GM23248 (cell line): Measurements from ENCODE around the gene RPL3. TPM values are rescaled to one million over a fixed set of nuclear protein-coding genes. Genes with fewer than 3 reads are reported as not detected.

Experiments
- DNase-seq: peaks from one replicate; pipeline ENCODE4 v3.0.0-alpha.2; 2015
- H2AFZ ChIP-seq: fragments of 200-600 bp; sonication (generic); 2 replicates; pipeline ENCODE4 v1.6.1; 2016; ENCODE audit warnings: antibody characterized with exemption
- H3F3A ChIP-seq: fragments of 200-600 bp; sonication (generic); 2 replicates; pipeline ENCODE4 v1.6.1; 2016; ENCODE audit warnings: mild to moderate bottlenecking, antibody characterized with exemption, mixed run types; ENCODE audit not compliant: insufficient read depth
- H3K27ac ChIP-seq: fragments of 200-600 bp; sonication (generic); 2 replicates; pipeline ENCODE4 v1.5.1; 2016; ENCODE audit warnings: mild to moderate bottlenecking
- H3K27me3 ChIP-seq: fragments of 200-600 bp; sonication (generic); replicated peaks from 2 replicates; pipeline ENCODE4 v1.6.1; 2016; ENCODE audit warnings: mild to moderate bottlenecking; ENCODE audit not compliant: insufficient read depth
- H3K36me3 ChIP-seq: fragments of 200-600 bp; sonication (generic); 2 replicates; pipeline ENCODE4 v1.6.1; 2016; ENCODE audit warnings: low read depth, mild to moderate bottlenecking
- H3K4me1 ChIP-seq: fragments of 200-600 bp; sonication (generic); 2 replicates; pipeline ENCODE4 v1.6.1; 2016; ENCODE audit warnings: mild to moderate bottlenecking; ENCODE audit not compliant: insufficient read depth
- H3K4me2 ChIP-seq: fragments of 200-600 bp; sonication (generic); one replicate; pipeline ENCODE4 v1.6.1; 2016; ENCODE audit warnings: mild to moderate bottlenecking; ENCODE audit not compliant: unreplicated experiment
- H3K4me3 ChIP-seq: fragments of 200-600 bp; sonication (generic); 2 replicates; pipeline ENCODE4 v1.5.1; 2016; ENCODE audit warnings: mild to moderate bottlenecking
- H3K79me2 ChIP-seq: fragments of 200-600 bp; sonication (generic); 2 replicates; pipeline ENCODE4 v1.6.1; 2016; ENCODE audit warnings: mild to moderate bottlenecking; ENCODE audit not compliant: insufficient read depth
- H3K9ac ChIP-seq: fragments of 200-600 bp; sonication (generic); 2 replicates; pipeline ENCODE4 v1.6.1; 2016; ENCODE audit warnings: mild to moderate bottlenecking
- H3K9me2 ChIP-seq: fragments of 200-600 bp; sonication (generic); 2 replicates; pipeline ENCODE4 v1.6.1; 2016; ENCODE audit warnings: mixed run types, mild to moderate bottlenecking, moderate library complexity; ENCODE audit not compliant: insufficient read depth
- H3K9me3 ChIP-seq: fragments of 200-600 bp; sonication (generic); one replicate; pipeline ENCODE4 v1.6.1; 2017; ENCODE audit warnings: low read depth
- H4K20me1 ChIP-seq: fragments of 200-600 bp; sonication (generic); 2 replicates; pipeline ENCODE4 v1.6.0; 2016; ENCODE audit not compliant: insufficient read depth
- EZH2 ChIP-seq: fragments of 200-600 bp; sonication (generic); IDR thresholded peaks from 2 replicates; pipeline ENCODE4 v1.6.1; 2018; ENCODE audit warnings: antibody characterized with exemption, mild to moderate bottlenecking; ENCODE audit not compliant: insufficient read depth, poor library complexity, severe bottlenecking
- EZH2phosphoT487 ChIP-seq: fragments of 200-600 bp; sonication (generic); IDR thresholded peaks from 2 replicates; pipeline ENCODE4 v1.6.1; 2018; ENCODE audit warnings: antibody characterized with exemption, moderate library complexity, mild to moderate bottlenecking, low read depth; ENCODE audit not compliant: insufficient read depth
- WGBS, 2 experiments: methylation state at CpG; one replicate each; pipeline ENCODE4 v1.1.6; 2015 to 2017; ENCODE audit warnings: low lambda C conversion rate in 2 of 2, low coverage in 1 of 2; ENCODE audit errors: missing lambda C conversion rate in 2 of 2; 5-methylcytosine and 5-hydroxymethylcytosine counted together
- in situ Hi-C: fragments of 300-500 bp; cut with MboI; formaldehyde crosslinking; loops from 2 replicates; pipeline ENCODE4 v1.15.0; 2020
- polyA plus RNA-seq: library from polyadenylated mRNA; unstranded; fragments of >200 nt; fragmentation: Nextera tagmentation; extraction: Ambion mirVana; gene quantifications from 2 replicates; pipeline ENCODE4 v1.2.1, GENCODE V29; 2016
- total RNA-seq: library from RNA; depleted of rRNA; stranded (reverse); fragments of >200 nt; shearing (Covaris generic); gene quantifications from 2 replicates; pipeline ENCODE4 v1.2.3, GENCODE V29; 2014

RPL3 gene
- total and polyA plus RNA-seq, 2 experiments from 2014 or later, result 920 to 2,353 TPM

DNA sequence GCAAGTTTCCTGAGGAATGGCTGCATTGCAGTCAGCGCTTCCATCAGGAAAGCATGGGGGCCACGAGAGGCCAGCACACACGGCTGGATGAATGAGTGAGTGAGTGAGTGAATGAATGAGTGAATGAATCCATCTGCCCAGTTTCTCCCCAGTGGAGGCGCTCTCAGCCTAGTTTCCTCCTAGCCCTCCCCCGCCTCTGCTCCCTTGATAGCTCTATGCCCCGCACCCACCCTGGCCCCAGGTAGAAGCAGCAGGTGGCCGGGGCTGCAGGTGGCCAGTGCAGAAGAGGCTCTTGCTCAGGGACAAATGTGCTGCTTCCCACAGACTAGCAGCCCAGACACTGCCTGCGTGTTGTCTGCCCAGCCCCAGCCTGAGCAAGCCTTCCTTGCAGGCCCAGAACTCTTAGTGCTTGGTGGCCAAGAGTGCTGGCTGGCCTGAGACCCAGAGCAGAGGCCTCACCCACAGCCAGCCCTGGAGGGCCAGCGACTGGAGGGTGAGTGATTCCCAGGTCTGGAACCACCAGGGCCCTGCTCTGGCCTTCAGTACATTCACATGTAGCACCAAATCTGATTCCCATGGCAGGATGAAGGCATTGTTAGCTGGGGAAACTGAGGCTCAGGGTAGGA is 43.5 kb downstream of the RPL3 start:
- in situ Hi-C loops, result no loop called here

DNA sequence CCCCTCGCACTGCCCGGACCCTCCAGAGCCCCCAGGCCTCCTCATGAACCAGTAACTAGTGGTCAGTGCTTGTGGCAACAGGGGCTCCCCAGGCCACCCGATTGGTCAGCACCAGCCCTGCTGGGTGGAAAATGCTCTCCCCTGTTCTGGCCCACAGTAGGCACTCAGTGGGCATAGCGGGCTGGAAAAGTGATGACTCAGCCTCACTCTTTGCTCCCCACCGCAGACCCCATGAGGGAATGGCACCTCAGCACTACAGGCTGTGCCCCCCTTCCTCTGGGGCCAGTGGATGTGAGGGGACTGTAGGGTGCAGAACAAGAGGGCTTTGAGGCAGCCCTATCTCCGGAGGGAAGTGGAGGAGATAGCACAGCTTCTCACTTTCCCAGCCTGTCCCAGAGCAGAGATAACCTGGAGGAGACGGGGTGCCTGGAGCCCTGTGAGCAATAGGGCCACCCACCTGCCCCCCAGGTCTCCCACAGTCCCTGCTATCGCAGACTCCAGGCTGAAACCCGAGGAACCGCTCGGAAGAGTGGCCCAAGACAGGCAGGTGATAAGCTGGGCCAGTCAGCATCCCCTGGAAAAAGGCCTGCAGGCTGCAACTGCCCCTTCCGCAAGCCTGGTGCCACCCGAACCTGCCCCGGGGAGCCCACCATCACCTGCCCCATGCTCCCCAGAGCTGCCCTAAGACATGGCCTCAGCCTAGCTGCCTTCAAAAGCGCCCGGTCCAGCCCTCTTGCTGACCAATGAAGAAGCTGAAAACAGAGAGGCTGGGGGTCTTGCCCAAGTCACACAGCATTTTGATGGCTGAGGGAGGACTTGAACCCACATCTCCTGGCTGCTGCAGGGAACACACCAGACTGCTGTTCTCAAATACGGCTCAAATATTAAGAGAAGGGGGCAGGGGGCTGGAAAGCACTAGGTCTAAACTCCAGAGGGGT is 45.2 kb downstream of the RPL3 start:
- Histone ChIP-seq H3K4me3 (no peak overlapping the region), H3K4me2 (no peak overlapping the region), H3F3A (peaks cover 6% of the 10 kb centered on the region; the same call in 1 of the 2 replicates), H3K9me3 (no peaks in the 10 kb centered on the region), H3K9ac (no peak overlapping the region), H3K9me2 (no peaks in the 10 kb centered on the region), H3K79me2 (no peaks in the 10 kb centered on the region), H3K27ac (no peak overlapping the region), H3K27me3 (no peaks in the 10 kb centered on the region), H4K20me1 (no peaks in the 10 kb centered on the region), H3K4me1 (peaks cover 14% of the 10 kb centered on the region; the same call in 1 of the 2 replicates), H2AFZ (no peak overlapping the region), H3K36me3 (no peaks in the 10 kb centered on the region)
- 84 to 89% methylated on average over 17 of the region's 17 CpGs for WGBS, 2 experiments
- DNase-seq, result no peak
- in situ Hi-C loops, result no loop called here
- TF ChIP-seq EZH2phosphoT487 (no peak), EZH2 (no peak)

More for the DNA sequence above, 43.5 kb downstream of the RPL3 start:
- no peak overlapping the region for H3K27ac ChIP-seq
- no peaks in the 10 kb centered on the region for H3K27me3 ChIP-seq
- no peak overlapping the region for H3K4me3 ChIP-seq
- WGBS, 2 experiments, result 69 to 77% methylated on average over 8 to 9 of the region's 9 CpGs
- no peak overlapping the region for H2AFZ ChIP-seq
- no peaks in the 10 kb centered on the region for H3K79me2 ChIP-seq
- H3K9me2 ChIP-seq, result no peaks in the 10 kb centered on the region
- no peaks in the 10 kb centered on the region for H3K36me3 ChIP-seq
- peaks cover 6% of the 10 kb centered on the region; the same call in 1 of the 2 replicates for H3F3A ChIP-seq
- H4K20me1 ChIP-seq, result no peaks in the 10 kb centered on the region
- no peak overlapping the region for H3K4me2 ChIP-seq
- H3K9ac ChIP-seq, result no peak overlapping the region
- no peaks in the 10 kb centered on the region for H3K9me3 ChIP-seq
- peaks cover 14% of the 10 kb centered on the region; the same call in 1 of the 2 replicates for H3K4me1 ChIP-seq
- TF ChIP-seq EZH2, result no peak
- no peak for TF ChIP-seq EZH2phosphoT487
- DNase-seq, result no peak

- TF ChIP-seq EZH2phosphoT487, result no peak
- TF ChIP-seq EZH2, result no peak
- 89 to 92% methylated on average over 9 of the region's 9 CpGs for WGBS, 2 experiments
- no peak overlapping the region for H3K4me3 ChIP-seq
Observed at GRCh38 chr22:39270792-39271191, 48.6 kb downstream of the RPL3 start.

DNA sequence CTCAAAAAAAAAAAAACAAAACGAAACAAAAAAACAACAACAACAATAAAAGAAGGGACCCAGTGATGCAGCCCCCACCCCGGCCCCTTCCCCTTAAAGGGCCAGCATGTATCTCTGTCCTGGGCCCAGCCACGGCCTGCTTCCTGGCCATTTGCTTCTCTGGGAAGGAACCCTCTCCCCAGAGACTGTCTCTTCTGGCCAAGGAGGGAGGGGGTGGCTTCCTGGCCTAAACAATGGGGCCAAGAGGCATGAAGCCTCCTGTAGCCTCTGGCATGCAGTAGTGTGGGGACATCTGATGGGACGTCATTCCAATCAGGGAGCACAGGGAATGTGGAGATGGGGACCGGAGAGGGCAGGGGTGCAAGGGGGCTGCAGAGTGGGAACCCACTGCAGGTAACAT is 49.1 kb downstream of the RPL3 start:
- WGBS, 2 experiments, result 79 to 82% methylated on average over 5 of the region's 5 CpGs
- Histone ChIP-seq H3K79me2 (no peaks in the 10 kb centered on the region), H3K9me3 (no peaks in the 10 kb centered on the region), H3K36me3 (no peaks in the 10 kb centered on the region), H3K4me2 (no peak overlapping the region), H3K9me2 (no peaks in the 10 kb centered on the region), H3K27me3 (no peaks in the 10 kb centered on the region), H3K4me3 (no peak overlapping the region), H3K9ac (no peak overlapping the region), H2AFZ (no peak overlapping the region), H3K27ac (no peak overlapping the region), H3F3A (no peaks in the 10 kb centered on the region; the same call in 1 of the 2 replicates), H4K20me1 (no peaks in the 10 kb centered on the region), H3K4me1 (no peaks in the 10 kb centered on the region; the same call in 1 of the 2 replicates)
- DNase-seq, result no peak
- TF ChIP-seq EZH2phosphoT487 (no peak), EZH2 (no peak)
- in situ Hi-C loops, result no loop called here

More at GRCh38 chr22:39270792-39271191, 48.6 kb downstream of the RPL3 start:
- no peak overlapping the region for H3K9ac ChIP-seq
- in situ Hi-C loops, result no loop called here
- H4K20me1 ChIP-seq, result no peaks in the 10 kb centered on the region
- H3K4me2 ChIP-seq, result no peak overlapping the region
- no peaks in the 10 kb centered on the region for H3K36me3 ChIP-seq
- H3K4me1 ChIP-seq, result no peaks in the 10 kb centered on the region; the same call in 1 of the 2 replicates
- H3K9me3 ChIP-seq, result no peaks in the 10 kb centered on the region
- H3K27ac ChIP-seq, result no peak overlapping the region
- H3K27me3 ChIP-seq, result no peaks in the 10 kb centered on the region
- no peaks in the 10 kb centered on the region; the same call in 1 of the 2 replicates for H3F3A ChIP-seq
- DNase-seq, result no peak
- no peaks in the 10 kb centered on the region for H3K79me2 ChIP-seq
- no peak overlapping the region for H2AFZ ChIP-seq
- H3K9me2 ChIP-seq, result no peaks in the 10 kb centered on the region
